OCI-LY7 (cell line): ENCODE data around the gene KIF14. TPM values are rescaled to one million over a fixed set of nuclear protein-coding genes. Genes with fewer than 3 reads are reported as not detected.

ENCODE experiments used
- BruUV-seq: library from RNA; stranded (reverse); fragments of 400-500 nt; replicated peaks from 2 replicates; lab custom pipeline; 2021; lab: Mats Ljungman, UMichigan
- CTCF ChIA-PET: fragments of 300-600 bp; sonication (Branson Sonifier 250); formaldehyde crosslinking; loops from one replicate; lab custom pipeline; 2022; ENCODE audit warnings: antibody characterized with exemption; ENCODE audit not compliant: unreplicated experiment; lab: Charles Lee
- POLR2A ChIA-PET: fragments of 300-600 bp; sonication (Branson Sonifier 250); formaldehyde crosslinking; loops from one replicate; lab custom pipeline; 2022; ENCODE audit warnings: antibody characterized with exemption; lab: Charles Lee
- DNase-seq: peaks from one replicate; pipeline ENCODE4 v3.0.0-alpha.2; 2015; ENCODE audit warnings: low spot score
- H2AFZ ChIP-seq: fragments of 200-600 bp; sonication (generic), shearing (Covaris generic); 2 replicates; pipeline ENCODE4 v1.6.1; 2014; ENCODE audit warnings: mild to moderate bottlenecking, antibody characterized with exemption, low read length, moderate library complexity
- H3K27ac ChIP-seq: fragments of 200-600 bp; sonication (generic); 2 replicates; pipeline ENCODE4 v1.5.1; 2014; ENCODE audit warnings: mixed run types, low read depth, mild to moderate bottlenecking, moderate library complexity, low read length, inconsistent platforms; ENCODE audit not compliant: poor library complexity, severe bottlenecking
- H3K36me3 ChIP-seq: fragments of 200-600 bp; sonication (generic); 2 replicates; pipeline ENCODE4 v1.6.1; 2014; ENCODE audit warnings: mild to moderate bottlenecking, antibody characterized with exemption, low read length, moderate library complexity, mixed read lengths; ENCODE audit not compliant: insufficient read depth
- H3K4me1 ChIP-seq: fragments of 200-600 bp; sonication (generic); 2 replicates; pipeline ENCODE4 v1.5.1; 2014; ENCODE audit warnings: mild to moderate bottlenecking, low read length; ENCODE audit not compliant: insufficient read depth, poor library complexity, severe bottlenecking
- H3K4me2 ChIP-seq: fragments of 200-600 bp; sonication (generic); 2 replicates; pipeline ENCODE4 v1.6.1; 2014; ENCODE audit warnings: mild to moderate bottlenecking, low read length
- H3K4me3 ChIP-seq: fragments of 200-600 bp; sonication (generic); 2 replicates; pipeline ENCODE4 v1.5.1; 2014; ENCODE audit warnings: mild to moderate bottlenecking, low read depth, low read length; ENCODE audit not compliant: poor library complexity, severe bottlenecking
- H3K79me2 ChIP-seq: fragments of 200-600 bp; sonication (generic); 2 replicates; pipeline ENCODE4 v1.6.1; 2016; ENCODE audit warnings: low read depth, mild to moderate bottlenecking, low read length, moderate library complexity, mixed read lengths; ENCODE audit not compliant: insufficient read depth
- H3K9me2 ChIP-seq: fragments of 200-600 bp; sonication (generic); 2 replicates; pipeline ENCODE4 v1.6.1; 2016; ENCODE audit warnings: mild to moderate bottlenecking, low read length, mixed read lengths; ENCODE audit not compliant: insufficient read depth
- H3K9me3 ChIP-seq: fragments of 200-600 bp; sonication (generic); 2 replicates; pipeline ENCODE4 v1.6.1; 2014; ENCODE audit warnings: mild to moderate bottlenecking, mixed run types, low read length, mixed read lengths
- H4K20me1 ChIP-seq: fragments of 200-600 bp; sonication (generic); 2 replicates; pipeline ENCODE4 v1.6.1; 2014; ENCODE audit warnings: mild to moderate bottlenecking, antibody characterized with exemption, low read length, moderate library complexity, mixed read lengths; ENCODE audit not compliant: insufficient read depth
- CTCF ChIP-seq: fragments of 200-600 bp; sonication (generic); conservative IDR thresholded peaks from 2 replicates; pipeline ENCODE4 v1.5.1; 2014; ENCODE audit warnings: mild to moderate bottlenecking, antibody characterized with exemption, low read length, moderate library complexity, mixed read lengths
- EZH2phosphoT487 ChIP-seq: fragments of 200-600 bp; sonication (generic); IDR thresholded peaks from 2 replicates; pipeline ENCODE4 v1.6.1; 2018; ENCODE audit warnings: low read depth, borderline replicate concordance, mild to moderate bottlenecking, mixed run types, antibody characterized with exemption, low read length, moderate library complexity, mixed read lengths
- intact Hi-C: fragments of 100-400 bp; cut with micrococcal nuclease; formaldehyde crosslinking; loops from one replicate; pipeline ENCODE4 v1.10.0; 2022; ENCODE audit not compliant: unreplicated experiment
- total RNA-seq, 2 experiments: library from RNA; depleted of rRNA in 1 of 2; stranded (reverse); fragments of >200 nt in 1 of 2; shearing (Covaris generic) in 1 of 2; gene quantifications; 2 replicates each; pipeline ENCODE4 v1.2.3, GENCODE V29; 2014 to 2022

The KIF14 gene
- total RNA-seq, 2 experiments from 2014 or later = 15.0 to 20.1 TPM

DNA sequence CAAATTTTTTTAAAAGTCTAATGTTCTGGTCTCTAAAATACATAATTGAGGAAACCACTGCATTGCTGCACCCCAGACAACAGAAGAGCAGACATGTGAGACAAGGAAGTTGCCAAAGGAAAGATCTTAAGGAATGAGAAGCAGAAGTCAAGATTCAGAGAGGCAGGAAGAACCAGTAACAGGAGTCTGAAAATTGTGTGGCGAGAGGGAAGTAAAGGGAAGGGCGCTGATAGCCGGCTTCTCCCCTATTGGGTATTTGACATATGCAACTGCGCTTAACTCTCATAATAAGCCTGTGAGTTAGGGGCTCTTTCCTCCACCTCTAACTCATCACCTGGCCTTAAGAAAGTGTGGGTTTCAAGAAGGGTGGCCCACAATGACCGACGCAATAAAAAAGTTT, 21.9 kb upstream of the KIF14 start:
- no peak for DNase-seq
- H3K9me2 ChIP-seq = no peaks in the 10 kb centered on the region
- no peak overlapping the region for H3K4me2 ChIP-seq
- no peaks in the 10 kb centered on the region for H3K4me1 ChIP-seq
- H3K4me3 ChIP-seq = no peak overlapping the region
- H3K27ac ChIP-seq = no peak overlapping the region
- ChIA-PET POLR2A (interaction anchor here (0.6 kb wide), 2 partner anchors 245 to 558 kb away, joined by 3 read pairs; no protein-coding TSS in a partner anchor), CTCF (no interaction called here)
- no peaks in the 10 kb centered on the region for H3K79me2 ChIP-seq
- H3K36me3 ChIP-seq = peaks cover 11% of the 10 kb centered on the region; the same call in 1 of the 2 replicates
- BruUV-seq = no TSS peak
- no peaks in the 10 kb centered on the region for H3K9me3 ChIP-seq
- intact Hi-C loops = no loop called here
- no peak overlapping the region for H2AFZ ChIP-seq
- H4K20me1 ChIP-seq = no peaks in the 10 kb centered on the region
- TF ChIP-seq CTCF (no peak), EZH2phosphoT487 (no peak)

- BruUV-seq = no TSS peak
- Histone ChIP-seq H3K9me3 (no peaks in the 10 kb centered on the region), H3K9me2 (no peaks in the 10 kb centered on the region), H4K20me1 (no peaks in the 10 kb centered on the region), H3K4me2 (no peak overlapping the region), H3K36me3 (no peaks in the 10 kb centered on the region), H3K4me1 (no peaks in the 10 kb centered on the region), H2AFZ (no peak overlapping the region), H3K79me2 (no peaks in the 10 kb centered on the region), H3K4me3 (no peak overlapping the region), H3K27ac (no peak overlapping the region)
- TF ChIP-seq EZH2phosphoT487 (no peak), CTCF (no peak)
- ChIA-PET POLR2A (interaction anchor here (0.6 to 1.4 kb wide), 5 partner anchors 8 to 79 kb away, joined by 3 to 4 read pairs (median 3); no protein-coding TSS in a partner anchor), CTCF (no interaction called here)
- no peak for DNase-seq
- intact Hi-C loops = no loop called here
Measured at GRCh38 chr1:200640963-200641401, 20.4 kb upstream of the KIF14 start.

DNA sequence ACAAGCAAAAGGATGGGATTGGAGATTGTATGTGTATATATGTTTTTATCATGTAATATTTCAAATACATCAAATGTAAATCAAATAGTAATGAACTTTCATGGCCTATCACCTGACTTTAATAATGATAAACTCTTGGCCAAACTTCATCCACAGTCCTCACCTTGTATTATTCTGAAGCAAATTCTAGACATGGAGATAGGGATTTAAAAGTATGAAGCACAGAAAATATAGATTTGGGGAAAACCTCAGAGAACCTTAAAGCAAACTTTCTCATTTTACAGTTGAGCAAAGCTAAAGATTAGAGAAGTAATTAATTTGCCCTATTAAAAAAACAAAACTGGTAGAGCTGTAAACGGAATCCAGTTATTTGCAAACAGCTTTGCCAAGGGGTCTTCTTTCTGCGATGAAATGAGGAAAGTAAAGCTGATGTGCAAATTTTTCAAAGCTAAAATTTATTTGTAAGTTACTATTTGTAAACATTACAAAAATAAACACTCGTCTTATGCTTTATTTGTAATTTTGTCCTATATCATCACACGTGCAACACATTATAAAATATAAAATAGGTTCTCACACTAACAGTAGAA, 19.9 kb upstream of the KIF14 start:
- H3K4me1 ChIP-seq = no peaks in the 10 kb centered on the region
- no peaks in the 10 kb centered on the region for H4K20me1 ChIP-seq
- no peaks in the 10 kb centered on the region for H3K79me2 ChIP-seq
- TF ChIP-seq CTCF = no peak
- no TSS peak for BruUV-seq
- ChIA-PET CTCF (no interaction called here), POLR2A (interaction anchor here (0.6 to 1.4 kb wide), 4 partner anchors 9 to 78 kb away, joined by 3 to 4 read pairs (median 4); no protein-coding TSS in a partner anchor)
- H3K4me2 ChIP-seq = no peak overlapping the region
- no peaks in the 10 kb centered on the region for H3K36me3 ChIP-seq
- intact Hi-C loops = no loop called here
- DNase-seq = no peak
- H3K27ac ChIP-seq = no peak overlapping the region
- no peaks in the 10 kb centered on the region for H3K9me2 ChIP-seq
- H2AFZ ChIP-seq = no peak overlapping the region
- H3K9me3 ChIP-seq = no peaks in the 10 kb centered on the region
- no peak overlapping the region for H3K4me3 ChIP-seq
